ENCODE results near the gene SULF2. TPM values are rescaled to one million over a fixed set of nuclear protein-coding genes. Genes with fewer than 3 reads are reported as not detected.

Gene SULF2
- total RNA-seq, 1 experiment from 2014 or later: 13.0 TPM

DNA sequence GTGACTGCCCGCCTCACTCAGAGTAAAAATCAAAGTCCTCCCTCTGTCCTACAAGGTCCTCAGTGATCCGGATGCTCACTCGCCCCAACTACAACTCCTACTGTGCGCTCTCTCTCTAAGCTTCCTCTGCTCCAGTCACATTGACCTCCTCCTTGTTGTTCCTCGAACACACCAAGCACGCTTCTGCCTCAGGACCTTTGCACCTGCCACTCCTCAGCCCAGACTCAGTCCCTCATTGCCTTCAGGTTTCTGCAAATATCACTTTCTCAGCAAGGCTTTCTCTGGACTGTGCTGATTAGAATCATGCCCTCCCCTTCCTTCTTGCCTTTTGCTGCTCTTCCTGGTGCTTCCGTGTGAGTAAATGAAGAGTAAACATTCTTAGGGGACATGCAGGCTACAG is 41.6 kb downstream of the SULF2 start:
- ChIA-PET RAD21 (ENCODE audit: low non-redundant PET in 1 of 2, low total read pairs in 2 of 2, uncharacterized antibody in 2 of 2, unreplicated experiment in 2 of 2) (no interaction called here), CTCF (no interaction called here), POLR2A (no interaction called here)
- H3K27me3 ChIP-seq (ENCODE audit: insufficient read depth, low read length): no peaks in the 10 kb centered on the region
- H2AFZ ChIP-seq (ENCODE audit: low read depth, low read length, poor library complexity, severe bottlenecking): no peak overlapping the region
- H3K4me1 ChIP-seq (ENCODE audit: control insufficient read depth in 1 of 2, insufficient read depth in 2 of 2, low read length in 2 of 2): no peaks in the 10 kb centered on the region
- intact Hi-C loops (cut with micrococcal nuclease): no loop called here
- H3K27ac ChIP-seq (ENCODE audit: low read depth, low read length): no peak overlapping the region
- H4K20me1 ChIP-seq (ENCODE audit: insufficient read depth): no peaks in the 10 kb centered on the region
- DNase-seq (ENCODE audit: low read depth, low spot score) (no peak), ATAC-seq (no peak)
- BruUV-seq (replicated peaks): no TSS peak
- H3K4me3 ChIP-seq (replicated peaks in 1 of 2; ENCODE audit: low read depth in 1 of 2, low read length in 2 of 2): no peak overlapping the region
- no peak overlapping the region for H3K9ac ChIP-seq (ENCODE audit: low read length)
- no peaks in the 10 kb centered on the region for H3K79me2 ChIP-seq (ENCODE audit: insufficient read depth, low read length)
- H3K36me3 ChIP-seq (ENCODE audit: control insufficient read depth in 1 of 2, insufficient read depth in 2 of 2, low read length in 2 of 2): no peaks in the 10 kb centered on the region
- H3K9me2 ChIP-seq (ENCODE audit: insufficient read depth): no peaks in the 10 kb centered on the region
- no peak overlapping the region for H3K4me2 ChIP-seq (ENCODE audit: low read length)
- TF ChIP-seq RAD21 (IDR thresholded peaks at IDR 0.05; ENCODE audit: low read depth) (no peak), SIN3A (IDR thresholded peaks at IDR 0.05; ENCODE audit: low read depth) (no peak), TCF7L2 (IDR thresholded peaks at IDR 0.05; ENCODE audit: borderline replicate concordance, extremely low read depth, insufficient read depth, insufficient read length) (no peak), ZBTB33 (IDR thresholded peaks at IDR 0.05; ENCODE audit: extremely low read depth, insufficient replicate concordance, low read length) (no peak)
- TF ChIP-seq, protein P1, sequence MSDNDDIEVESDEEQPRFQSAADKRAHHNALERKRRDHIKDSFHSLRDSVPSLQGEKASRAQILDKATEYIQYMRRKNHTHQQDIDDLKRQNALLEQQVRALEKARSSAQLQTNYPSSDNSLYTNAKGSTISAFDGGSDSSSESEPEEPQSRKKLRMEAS (IDR thresholded peaks at IDR 0.05): no peak
- H3K9me3 ChIP-seq (ENCODE audit: control insufficient read depth in 1 of 2, insufficient read depth in 1 of 2, low read depth in 1 of 2, low read length in 2 of 2): no peaks in the 10 kb centered on the region

GRCh38 chr20:47741669-47742608 is 43.3 kb downstream of the SULF2 start:
- H3K4me3 ChIP-seq (replicated peaks in 1 of 2; ENCODE audit: low read depth in 1 of 2, low read length in 2 of 2): no peak overlapping the region
- TF ChIP-seq, protein P2, sequence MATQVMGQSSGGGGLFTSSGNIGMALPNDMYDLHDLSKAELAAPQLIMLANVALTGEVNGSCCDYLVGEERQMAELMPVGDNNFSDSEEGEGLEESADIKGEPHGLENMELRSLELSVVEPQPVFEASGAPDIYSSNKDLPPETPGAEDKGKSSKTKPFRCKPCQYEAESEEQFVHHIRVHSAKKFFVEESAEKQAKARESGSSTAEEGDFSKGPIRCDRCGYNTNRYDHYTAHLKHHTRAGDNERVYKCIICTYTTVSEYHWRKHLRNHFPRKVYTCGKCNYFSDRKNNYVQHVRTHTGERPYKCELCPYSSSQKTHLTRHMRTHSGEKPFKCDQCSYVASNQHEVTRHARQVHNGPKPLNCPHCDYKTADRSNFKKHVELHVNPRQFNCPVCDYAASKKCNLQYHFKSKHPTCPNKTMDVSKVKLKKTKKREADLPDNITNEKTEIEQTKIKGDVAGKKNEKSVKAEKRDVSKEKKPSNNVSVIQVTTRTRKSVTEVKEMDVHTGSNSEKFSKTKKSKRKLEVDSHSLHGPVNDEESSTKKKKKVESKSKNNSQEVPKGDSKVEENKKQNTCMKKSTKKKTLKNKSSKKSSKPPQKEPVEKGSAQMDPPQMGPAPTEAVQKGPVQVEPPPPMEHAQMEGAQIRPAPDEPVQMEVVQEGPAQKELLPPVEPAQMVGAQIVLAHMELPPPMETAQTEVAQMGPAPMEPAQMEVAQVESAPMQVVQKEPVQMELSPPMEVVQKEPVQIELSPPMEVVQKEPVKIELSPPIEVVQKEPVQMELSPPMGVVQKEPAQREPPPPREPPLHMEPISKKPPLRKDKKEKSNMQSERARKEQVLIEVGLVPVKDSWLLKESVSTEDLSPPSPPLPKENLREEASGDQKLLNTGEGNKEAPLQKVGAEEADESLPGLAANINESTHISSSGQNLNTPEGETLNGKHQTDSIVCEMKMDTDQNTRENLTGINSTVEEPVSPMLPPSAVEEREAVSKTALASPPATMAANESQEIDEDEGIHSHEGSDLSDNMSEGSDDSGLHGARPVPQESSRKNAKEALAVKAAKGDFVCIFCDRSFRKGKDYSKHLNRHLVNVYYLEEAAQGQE (IDR thresholded peaks at IDR 0.05; ENCODE audit: low read depth): no peak
- TF ChIP-seq EGR1 (IDR thresholded peaks at IDR 0.05; ENCODE audit: low read depth) (no peak), SRF (IDR thresholded peaks at IDR 0.05; ENCODE audit: low read depth) (no peak), SIN3A (IDR thresholded peaks at IDR 0.05; ENCODE audit: low read depth) (no peak), JUND (IDR thresholded peaks at IDR 0.05) (no peak), ZBTB33 (IDR thresholded peaks at IDR 0.05; ENCODE audit: extremely low read depth, insufficient replicate concordance, low read length) (no peak), FOSL1 (IDR thresholded peaks at IDR 0.05; ENCODE audit: low read depth) (no peak)
- H3K9me3 ChIP-seq (ENCODE audit: control insufficient read depth in 1 of 2, insufficient read depth in 1 of 2, low read depth in 1 of 2, low read length in 2 of 2): no peaks in the 10 kb centered on the region
- no TSS peak for BruUV-seq (replicated peaks)
- no peaks in the 10 kb centered on the region for H4K20me1 ChIP-seq (ENCODE audit: insufficient read depth)
- H3K4me2 ChIP-seq (ENCODE audit: low read length): no peak overlapping the region
- no peaks in the 10 kb centered on the region for H3K4me1 ChIP-seq (ENCODE audit: control insufficient read depth in 1 of 2, insufficient read depth in 2 of 2, low read length in 2 of 2)
- H2AFZ ChIP-seq (ENCODE audit: low read depth, low read length, poor library complexity, severe bottlenecking): no peak overlapping the region
- intact Hi-C loops (cut with micrococcal nuclease): no loop called here
- no peak for ATAC-seq
- DNase-seq (ENCODE audit: low read depth, low spot score): no peak
- ChIA-PET POLR2A (no interaction called here), CTCF (no interaction called here), RAD21 (ENCODE audit: low non-redundant PET in 1 of 2, low total read pairs in 2 of 2, uncharacterized antibody in 2 of 2, unreplicated experiment in 2 of 2) (no interaction called here)
- no peak overlapping the region for H3K27ac ChIP-seq (ENCODE audit: low read depth, low read length)
- no peaks in the 10 kb centered on the region for H3K79me2 ChIP-seq (ENCODE audit: insufficient read depth, low read length)
- no peaks in the 10 kb centered on the region for H3K27me3 ChIP-seq (ENCODE audit: insufficient read depth, low read length)
- no peaks in the 10 kb centered on the region for H3K9me2 ChIP-seq (ENCODE audit: insufficient read depth)
- H3K36me3 ChIP-seq (ENCODE audit: control insufficient read depth in 1 of 2, insufficient read depth in 2 of 2, low read length in 2 of 2): no peaks in the 10 kb centered on the region
- no peak overlapping the region for H3K9ac ChIP-seq (ENCODE audit: low read length)
